HCT116 (cell line): ENCODE results near the gene OTOGL. TPM values are rescaled to one million over a fixed set of nuclear protein-coding genes. Genes with fewer than 3 reads are reported as not detected.

Experiments used
- ATAC-seq: fragments of 200-7000 bp; cut with Tn5 transposase; 2 replicates; pipeline ENCODE4 v1.9.1; 2020; ENCODE audit warnings: mild to moderate bottlenecking, moderate library complexity
- BruUV-seq: library from RNA; stranded (reverse); fragments of 400-500 nt; replicated peaks from 2 replicates; lab custom pipeline; 2021; lab: Mats Ljungman, UMichigan
- CTCF ChIA-PET: fragments of 300-600 bp; sonication (Branson Sonifier 250); formaldehyde crosslinking; loops from one replicate; lab custom pipeline; 2021; ENCODE audit warnings: antibody characterized with exemption; lab: Charles Lee
- POLR2A ChIA-PET: fragments of 300-600, 350-600 bp; sonication (Branson Sonifier 250); formaldehyde crosslinking; loops from one replicate; lab custom pipeline; 2021; ENCODE audit warnings: antibody characterized with exemption; lab: Charles Lee
- RAD21 ChIA-PET, 2 experiments: fragments of 300-600 bp; sonication (Branson Sonifier 250); formaldehyde crosslinking; loops; one replicate each; lab custom pipeline; 2023; ENCODE audit warnings: low total read pairs in 2 of 2; ENCODE audit not compliant: uncharacterized antibody in 2 of 2, unreplicated experiment in 2 of 2, low non-redundant PET in 1 of 2; lab: Charles Lee
- DNase-seq: peaks from one replicate; pipeline ENCODE4 v3.0.0-alpha.2; 2010; ENCODE audit warnings: low read depth, low spot score
- H2AFZ ChIP-seq: fragments of 200-600 bp; shearing (Covaris generic), sonication (generic); 2 replicates; pipeline ENCODE4 v1.6.1; 2017; ENCODE audit warnings: low read depth, mixed run types, mixed read lengths, antibody characterized with exemption, low read length; ENCODE audit not compliant: poor library complexity, severe bottlenecking
- H3K27ac ChIP-seq: 2 replicates; pipeline ENCODE4 v1.5.1; 2012; ENCODE audit warnings: low read depth, low read length
- H3K27me3 ChIP-seq: fragments of 200-600 bp; sonication (generic); 2 replicates; pipeline ENCODE4 v1.6.1; 2016; ENCODE audit warnings: mixed run types, low read length, mixed read lengths; ENCODE audit not compliant: insufficient read depth
- H3K36me3 ChIP-seq, 2 experiments: fragments of 200-500 bp in 1 of 2; fragments of 200-600 bp in 1 of 2; sonication (Bioruptor generic) in 1 of 2; sonication (generic) in 1 of 2; 2 replicates each; pipeline versions ENCODE4 v1.5.1 to v1.6.1; 2014 to 2016; ENCODE audit warnings: low read length in 2 of 2, inconsistent platforms in 1 of 2, mixed read lengths in 1 of 2, mixed run types in 1 of 2; ENCODE audit not compliant: insufficient read depth in 2 of 2, control insufficient read depth in 1 of 2
- H3K4me1 ChIP-seq, 2 experiments: fragments of 200-600 bp in 1 of 2; sonication (generic) in 1 of 2; 2 replicates each; pipeline versions ENCODE4 v1.5.1 to v1.6.1; 2012 to 2017; ENCODE audit warnings: low read length in 2 of 2, inconsistent platforms in 1 of 2, mild to moderate bottlenecking in 1 of 2, mixed read lengths in 1 of 2, mixed run types in 1 of 2, moderate library complexity in 1 of 2; ENCODE audit not compliant: insufficient read depth in 2 of 2, control insufficient read depth in 1 of 2
- H3K4me2 ChIP-seq: fragments of 200-600 bp; sonication (generic); 2 replicates; pipeline ENCODE4 v1.6.1; 2017; ENCODE audit warnings: mixed run types, low read length, mixed read lengths
- H3K4me3 ChIP-seq, 2 experiments: fragments of 200-600 bp in 1 of 2; sonication (generic) in 1 of 2; replicated peaks in 1 of 2; 2 replicates each; pipeline ENCODE4 v1.5.1; 2011 to 2016; ENCODE audit warnings: low read length in 2 of 2, control low read depth in 1 of 2, low read depth in 1 of 2, mild to moderate bottlenecking in 1 of 2, mixed read lengths in 1 of 2, mixed run types in 1 of 2
- H3K79me2 ChIP-seq: fragments of 200-600 bp; sonication (generic); 2 replicates; pipeline ENCODE4 v1.6.1; 2017; ENCODE audit warnings: mild to moderate bottlenecking, mixed run types, low read length, moderate library complexity, mixed read lengths; ENCODE audit not compliant: insufficient read depth
- H3K9ac ChIP-seq: fragments of 200-600 bp; sonication (generic); 2 replicates; pipeline ENCODE4 v1.6.1; 2016; ENCODE audit warnings: low read length, mixed read lengths
- H3K9me2 ChIP-seq: fragments of 200-600 bp; sonication (generic), shearing (Covaris generic); 2 replicates; pipeline ENCODE4 v1.6.1; 2017; ENCODE audit warnings: mixed run types, mild to moderate bottlenecking, moderate library complexity; ENCODE audit not compliant: insufficient read depth
- H3K9me3 ChIP-seq, 2 experiments: fragments of 200-500 bp in 1 of 2; fragments of 200-600 bp in 1 of 2; sonication (Bioruptor generic) in 1 of 2; sonication (generic) in 1 of 2; 2 replicates each; pipeline ENCODE4 v1.6.1; 2014 to 2017; ENCODE audit warnings: low read length in 2 of 2, mixed read lengths in 2 of 2, inconsistent platforms in 1 of 2, low read depth in 1 of 2, mild to moderate bottlenecking in 1 of 2, mixed run types in 1 of 2, moderate library complexity in 1 of 2; ENCODE audit not compliant: control insufficient read depth in 1 of 2, insufficient read depth in 1 of 2
- H4K20me1 ChIP-seq: fragments of 200-600 bp; sonication (generic), shearing (Covaris generic); 2 replicates; pipeline ENCODE4 v1.6.1; 2017; ENCODE audit warnings: mixed run types, mild to moderate bottlenecking, moderate library complexity; ENCODE audit not compliant: insufficient read depth
- EGR1 ChIP-seq: IDR thresholded peaks from 2 replicates; pipeline ENCODE4 v1.6.1; 2012; ENCODE audit warnings: low read depth
- FOSL1 ChIP-seq: IDR thresholded peaks from 2 replicates; pipeline ENCODE4 v1.6.1; 2012; ENCODE audit warnings: low read depth
- POLR2A ChIP-seq: IDR thresholded peaks from 2 replicates; pipeline ENCODE4 v1.7.0; 2011; ENCODE audit warnings: borderline replicate concordance; ENCODE audit not compliant: insufficient read depth, insufficient read length; ENCODE audit errors: extremely low read depth
- RAD21 ChIP-seq: IDR thresholded peaks from 2 replicates; pipeline ENCODE4 v1.6.1; 2012; ENCODE audit warnings: low read depth, mild to moderate bottlenecking
- SRF ChIP-seq: IDR thresholded peaks from 2 replicates; pipeline ENCODE4 v1.6.1; 2012; ENCODE audit warnings: low read depth
- TCF7L2 ChIP-seq: IDR thresholded peaks from 2 replicates; pipeline ENCODE4 v1.7.0; 2011; ENCODE audit warnings: borderline replicate concordance, inconsistent platforms; ENCODE audit not compliant: insufficient read depth, insufficient read length; ENCODE audit errors: extremely low read depth
- ZFX ChIP-seq: fragments of 450-650 bp; IDR thresholded peaks from 2 replicates; pipeline ENCODE4 v1.6.1; 2017
- intact Hi-C: fragments of 100-400 bp; cut with micrococcal nuclease; formaldehyde crosslinking; loops from 2 replicates; pipeline ENCODE4 v1.10.0; 2022
- total RNA-seq: library from RNA; stranded (reverse); gene quantifications from one replicate; pipeline ENCODE4 v1.2.1, GENCODE V29; 2021; ENCODE audit not compliant: unreplicated experiment
- TF ChIP-seq, protein P1 (sequence below): IDR thresholded peaks from 2 replicates; pipeline ENCODE4 v1.6.1; 2012
- TF ChIP-seq, protein P2 (sequence below): IDR thresholded peaks from 2 replicates; pipeline ENCODE4 v1.6.1; 2012; ENCODE audit warnings: low read depth

The OTOGL gene
- total RNA-seq, 1 experiment from 2014 or later = not detected

DNA sequence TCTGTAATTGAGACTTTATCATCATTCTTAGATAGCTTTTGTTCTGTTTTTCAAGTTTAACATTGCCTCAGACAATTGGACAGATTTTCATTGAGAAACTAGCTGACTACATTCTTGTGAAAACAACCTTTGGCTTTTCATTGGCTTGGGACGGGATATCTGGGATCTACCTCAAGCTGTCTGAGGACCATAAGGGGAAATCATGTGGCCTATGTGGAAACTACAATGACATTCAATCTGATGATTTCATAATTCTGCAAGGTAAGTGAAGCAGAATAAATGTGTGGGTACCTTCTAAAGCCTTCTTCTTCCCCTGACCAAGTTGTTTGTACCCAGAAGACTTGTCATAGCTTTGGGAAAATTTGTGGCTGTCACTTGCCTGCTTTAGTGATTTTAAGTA lies 133.5 kb downstream of the OTOGL start (continued):
- TF ChIP-seq, protein P1, sequence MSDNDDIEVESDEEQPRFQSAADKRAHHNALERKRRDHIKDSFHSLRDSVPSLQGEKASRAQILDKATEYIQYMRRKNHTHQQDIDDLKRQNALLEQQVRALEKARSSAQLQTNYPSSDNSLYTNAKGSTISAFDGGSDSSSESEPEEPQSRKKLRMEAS = no peak
- TF ChIP-seq POLR2A (no peak), RAD21 (no peak)

DNA sequence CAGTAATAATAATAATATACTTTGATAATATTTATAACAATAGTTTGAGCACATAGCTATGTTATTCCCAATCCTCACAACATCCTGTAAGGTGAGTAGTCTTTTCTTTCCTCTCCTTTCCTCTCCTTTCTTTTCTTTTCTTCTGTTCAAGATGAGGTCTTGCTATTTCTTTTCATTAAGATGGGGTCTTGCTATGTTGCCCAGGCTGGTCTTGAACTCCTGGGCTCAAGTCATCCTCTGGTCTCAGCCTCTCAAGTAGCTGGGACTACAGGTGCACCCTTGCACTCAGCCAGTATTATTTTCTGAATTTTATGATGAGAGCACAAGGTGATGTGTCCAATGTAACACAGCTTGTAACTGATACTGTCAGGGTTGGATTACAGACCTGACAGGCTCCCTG lies 134.6 kb downstream of the OTOGL start:
- no TSS peak for BruUV-seq
- H3K4me3 ChIP-seq = no peak overlapping the region
- ChIA-PET POLR2A (no interaction called here), RAD21 (no interaction called here)
- intact Hi-C loops = no loop called here
- no peak overlapping the region for H2AFZ ChIP-seq
- no peak overlapping the region for H3K4me2 ChIP-seq
- no peaks in the 10 kb centered on the region for H3K36me3 ChIP-seq
- H3K9me2 ChIP-seq = no peaks in the 10 kb centered on the region
- no peaks in the 10 kb centered on the region for H3K9me3 ChIP-seq
- no peak overlapping the region for H3K27ac ChIP-seq
- no peaks in the 10 kb centered on the region for H3K27me3 ChIP-seq
- DNase-seq = no peak
- no peaks in the 10 kb centered on the region for H3K79me2 ChIP-seq
- ATAC-seq = no peak
- no peak for TF ChIP-seq ZFX
- no peak for TF ChIP-seq FOSL1
- TF ChIP-seq, protein P2, sequence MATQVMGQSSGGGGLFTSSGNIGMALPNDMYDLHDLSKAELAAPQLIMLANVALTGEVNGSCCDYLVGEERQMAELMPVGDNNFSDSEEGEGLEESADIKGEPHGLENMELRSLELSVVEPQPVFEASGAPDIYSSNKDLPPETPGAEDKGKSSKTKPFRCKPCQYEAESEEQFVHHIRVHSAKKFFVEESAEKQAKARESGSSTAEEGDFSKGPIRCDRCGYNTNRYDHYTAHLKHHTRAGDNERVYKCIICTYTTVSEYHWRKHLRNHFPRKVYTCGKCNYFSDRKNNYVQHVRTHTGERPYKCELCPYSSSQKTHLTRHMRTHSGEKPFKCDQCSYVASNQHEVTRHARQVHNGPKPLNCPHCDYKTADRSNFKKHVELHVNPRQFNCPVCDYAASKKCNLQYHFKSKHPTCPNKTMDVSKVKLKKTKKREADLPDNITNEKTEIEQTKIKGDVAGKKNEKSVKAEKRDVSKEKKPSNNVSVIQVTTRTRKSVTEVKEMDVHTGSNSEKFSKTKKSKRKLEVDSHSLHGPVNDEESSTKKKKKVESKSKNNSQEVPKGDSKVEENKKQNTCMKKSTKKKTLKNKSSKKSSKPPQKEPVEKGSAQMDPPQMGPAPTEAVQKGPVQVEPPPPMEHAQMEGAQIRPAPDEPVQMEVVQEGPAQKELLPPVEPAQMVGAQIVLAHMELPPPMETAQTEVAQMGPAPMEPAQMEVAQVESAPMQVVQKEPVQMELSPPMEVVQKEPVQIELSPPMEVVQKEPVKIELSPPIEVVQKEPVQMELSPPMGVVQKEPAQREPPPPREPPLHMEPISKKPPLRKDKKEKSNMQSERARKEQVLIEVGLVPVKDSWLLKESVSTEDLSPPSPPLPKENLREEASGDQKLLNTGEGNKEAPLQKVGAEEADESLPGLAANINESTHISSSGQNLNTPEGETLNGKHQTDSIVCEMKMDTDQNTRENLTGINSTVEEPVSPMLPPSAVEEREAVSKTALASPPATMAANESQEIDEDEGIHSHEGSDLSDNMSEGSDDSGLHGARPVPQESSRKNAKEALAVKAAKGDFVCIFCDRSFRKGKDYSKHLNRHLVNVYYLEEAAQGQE = no peak
- TF ChIP-seq RAD21 = no peak
- TF ChIP-seq, protein P1 = no peak
- TF ChIP-seq EGR1 = no peak
- no peak for TF ChIP-seq POLR2A
- no peak for TF ChIP-seq SRF
- TF ChIP-seq TCF7L2 = no peak
- TF ChIP-seq, all 23 proteins: peak for 0
- H3K9ac ChIP-seq = no peak overlapping the region
- CTCF ChIA-PET = no interaction called here
- no peaks in the 10 kb centered on the region for H4K20me1 ChIP-seq
- no peaks in the 10 kb centered on the region for H3K4me1 ChIP-seq
